GM19240 (cell line): ENCODE data around the gene SOX14.

Experiments used
- DNase-seq: peaks from one replicate; pipeline ENCODE4 v3.0.0; 2011; ENCODE audit warnings: low spot score; ENCODE audit not compliant: insufficient read length

Gene SOX14

DNA sequence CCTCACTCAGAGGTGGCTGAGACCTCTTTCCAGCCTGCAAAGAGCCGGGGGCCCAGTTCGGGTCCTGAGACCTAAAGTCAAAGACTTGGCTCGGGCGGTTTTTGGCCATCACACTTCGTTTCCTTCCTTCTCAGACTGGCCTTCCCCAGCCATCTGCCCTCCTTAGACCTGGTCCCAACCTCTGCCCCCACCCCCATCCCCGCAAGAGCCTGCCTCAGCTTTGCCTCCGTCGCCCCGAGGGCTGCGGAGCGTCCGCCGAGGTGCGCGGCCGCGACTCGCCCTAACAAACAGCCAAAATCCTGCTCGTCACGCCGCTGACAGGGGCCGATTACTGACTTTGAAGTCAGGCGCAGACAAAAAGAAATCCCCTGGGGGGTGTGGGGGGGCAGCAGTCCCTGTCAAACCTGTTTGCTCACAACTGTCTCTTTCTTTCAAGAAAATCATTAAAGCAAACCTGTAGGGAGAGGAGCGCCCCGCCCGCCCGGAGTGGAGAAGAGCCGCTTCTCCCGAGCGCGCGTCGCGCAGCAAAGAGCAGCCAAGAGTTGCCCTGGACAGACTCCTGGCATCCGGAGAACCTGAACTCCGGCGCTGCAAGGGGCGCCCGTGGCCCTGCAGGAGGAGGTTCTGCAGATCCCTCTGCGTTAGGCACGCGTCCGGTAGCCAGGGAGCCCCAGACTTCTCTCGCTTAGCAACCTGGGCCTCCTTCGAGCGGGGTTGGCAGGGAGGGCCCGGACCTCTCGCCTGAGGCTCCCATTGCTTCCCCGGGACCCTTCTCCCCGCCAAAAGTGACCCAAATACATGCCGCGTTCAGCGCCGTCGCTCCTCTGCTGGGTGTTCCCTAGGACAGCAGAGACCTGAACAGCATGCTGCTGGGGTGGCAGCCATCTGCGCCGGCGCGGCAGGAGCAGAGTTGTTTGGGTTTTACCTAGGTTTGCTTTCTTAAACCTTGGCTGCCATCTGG is 4.5 kb downstream of the SOX14 start:
- no peak for DNase-seq

DNA sequence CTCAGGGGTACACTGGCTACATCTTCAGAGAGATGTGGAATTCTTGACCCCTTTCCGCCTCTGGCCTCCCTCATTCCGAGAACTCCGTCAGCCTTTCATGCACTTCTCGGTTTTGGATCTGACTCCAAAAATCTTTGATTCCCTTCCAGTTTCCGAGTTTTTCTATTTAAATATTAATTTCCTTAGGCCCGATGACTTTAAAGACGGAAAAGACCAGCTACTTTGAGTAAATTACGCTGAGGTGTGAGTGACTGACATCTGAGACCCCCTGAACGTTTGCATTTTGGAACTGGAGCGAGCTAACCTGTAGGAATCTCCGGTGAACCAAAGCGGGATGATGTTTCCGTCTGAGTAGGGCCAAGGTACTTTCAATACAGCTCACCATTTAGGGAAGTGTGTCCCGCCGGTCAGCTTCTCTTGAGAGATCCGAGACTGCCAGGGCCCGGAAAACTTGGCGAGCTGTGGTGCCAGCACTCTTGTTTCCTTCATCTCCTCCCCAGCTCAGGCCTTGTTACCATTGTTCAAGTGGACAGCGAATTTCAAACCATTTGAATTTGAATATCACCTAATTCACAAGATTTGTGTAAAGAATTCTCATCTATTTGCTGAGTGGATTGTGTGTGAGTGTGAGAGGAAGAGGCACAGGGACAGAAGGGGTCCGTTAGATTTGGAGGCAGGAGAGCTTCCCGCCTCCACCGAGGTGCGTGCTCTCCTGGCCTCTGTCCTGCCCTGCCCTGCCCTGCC is 5.4 kb downstream of the SOX14 start:
- no peak for DNase-seq

DNA sequence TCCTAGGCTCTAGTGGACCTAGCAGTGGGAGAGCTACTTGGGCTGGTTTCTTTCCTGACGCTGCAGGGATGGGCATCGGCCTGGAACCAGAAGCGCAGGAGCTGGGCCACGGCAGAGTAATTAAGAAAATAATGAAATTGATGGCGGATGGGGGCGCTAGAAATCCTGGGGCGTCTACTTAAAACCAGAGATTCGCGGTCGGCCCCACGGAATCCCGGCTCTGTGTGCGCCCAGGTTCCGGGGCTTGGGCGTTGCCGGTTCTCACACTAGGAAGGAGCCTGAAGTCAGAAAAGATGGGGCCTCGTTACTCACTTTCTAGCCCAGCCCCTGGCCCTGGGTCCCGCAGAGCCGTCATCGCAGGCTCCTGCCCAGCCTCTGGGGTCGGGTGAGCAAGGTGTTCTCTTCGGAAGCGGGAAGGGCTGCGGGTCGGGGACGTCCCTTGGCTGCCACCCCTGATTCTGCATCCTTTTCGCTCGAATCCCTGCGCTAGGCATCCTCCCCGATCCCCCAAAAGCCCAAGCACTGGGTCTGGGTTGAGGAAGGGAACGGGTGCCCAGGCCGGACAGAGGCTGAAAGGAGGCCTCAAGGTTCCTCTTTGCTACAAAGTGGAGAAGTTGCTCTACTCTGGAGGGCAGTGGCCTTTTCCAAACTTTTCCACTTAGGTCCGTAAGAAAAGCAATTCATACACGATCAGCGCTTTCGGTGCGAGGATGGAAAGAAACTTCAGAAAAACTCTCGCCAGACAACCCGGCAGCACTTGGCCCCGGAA is 6.1 kb downstream of the SOX14 start:
- no peak for DNase-seq

DNA sequence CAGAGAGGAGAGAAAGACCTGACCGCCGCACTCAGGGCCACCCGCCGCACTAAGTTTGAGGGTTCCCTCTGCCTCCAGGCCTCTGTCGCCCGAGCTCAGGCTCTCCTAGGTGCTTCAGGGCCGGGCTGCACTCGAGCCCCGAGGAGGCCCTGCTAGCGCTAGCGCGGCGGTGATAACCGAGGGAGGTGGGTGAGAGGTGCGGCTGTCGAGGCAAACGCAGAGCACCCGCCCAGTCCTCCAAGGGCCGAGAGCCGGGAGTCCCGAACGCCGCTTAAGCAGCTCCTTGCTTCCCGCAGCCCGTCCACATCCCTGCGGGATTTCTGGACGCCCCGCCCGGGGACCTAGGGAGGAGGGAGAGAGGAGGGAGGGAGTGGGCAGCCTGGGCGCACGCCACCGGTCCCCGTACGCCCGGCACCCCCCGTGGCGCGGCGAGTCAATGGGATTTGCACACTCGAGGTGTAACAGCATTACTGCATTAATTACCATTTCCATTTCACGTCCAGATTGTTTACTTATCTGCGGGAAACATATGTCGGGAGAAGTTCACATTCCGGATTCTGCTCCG is 6.8 kb downstream of the SOX14 start:
- DNase-seq: no peak

DNA sequence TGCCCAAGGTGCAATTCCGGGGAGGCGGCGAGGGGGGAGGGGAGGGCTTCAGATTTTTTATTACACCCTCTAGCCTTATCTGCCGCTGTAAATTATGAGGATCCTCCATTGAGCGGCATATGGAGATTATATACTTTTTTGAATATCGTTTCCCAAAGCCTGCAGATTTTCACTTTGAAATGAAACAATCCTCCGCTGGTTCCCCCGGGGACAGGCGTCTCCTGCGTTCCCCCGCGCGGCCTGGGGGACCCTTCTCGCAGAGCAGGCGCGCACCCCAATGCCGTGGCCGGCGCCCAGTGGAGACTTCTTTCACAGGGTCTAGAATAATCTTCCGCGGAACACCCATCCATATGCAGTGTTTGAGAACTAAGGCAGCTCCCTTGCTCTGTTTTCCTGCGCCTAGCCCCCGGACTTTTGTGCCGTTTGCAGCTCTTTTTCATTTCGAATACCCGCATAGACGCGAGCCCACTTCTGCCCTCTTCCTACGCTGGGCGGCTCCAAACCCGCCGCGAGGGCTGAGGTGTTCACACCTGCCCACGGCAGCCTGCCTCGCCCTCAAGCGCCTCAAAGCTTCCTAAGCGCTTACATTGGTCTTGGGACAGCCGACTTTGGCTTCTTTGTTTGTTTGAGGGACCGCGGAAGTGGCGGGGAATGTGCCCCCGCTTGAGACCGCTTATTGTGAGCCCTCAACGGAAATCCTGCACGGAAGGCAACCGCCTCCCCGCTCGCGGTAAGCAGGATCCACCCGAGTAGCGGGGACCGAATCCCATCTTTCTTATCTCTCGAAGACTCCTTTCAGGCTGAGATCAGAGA is 7.5 kb downstream of the SOX14 start:
- no peak for DNase-seq

DNA sequence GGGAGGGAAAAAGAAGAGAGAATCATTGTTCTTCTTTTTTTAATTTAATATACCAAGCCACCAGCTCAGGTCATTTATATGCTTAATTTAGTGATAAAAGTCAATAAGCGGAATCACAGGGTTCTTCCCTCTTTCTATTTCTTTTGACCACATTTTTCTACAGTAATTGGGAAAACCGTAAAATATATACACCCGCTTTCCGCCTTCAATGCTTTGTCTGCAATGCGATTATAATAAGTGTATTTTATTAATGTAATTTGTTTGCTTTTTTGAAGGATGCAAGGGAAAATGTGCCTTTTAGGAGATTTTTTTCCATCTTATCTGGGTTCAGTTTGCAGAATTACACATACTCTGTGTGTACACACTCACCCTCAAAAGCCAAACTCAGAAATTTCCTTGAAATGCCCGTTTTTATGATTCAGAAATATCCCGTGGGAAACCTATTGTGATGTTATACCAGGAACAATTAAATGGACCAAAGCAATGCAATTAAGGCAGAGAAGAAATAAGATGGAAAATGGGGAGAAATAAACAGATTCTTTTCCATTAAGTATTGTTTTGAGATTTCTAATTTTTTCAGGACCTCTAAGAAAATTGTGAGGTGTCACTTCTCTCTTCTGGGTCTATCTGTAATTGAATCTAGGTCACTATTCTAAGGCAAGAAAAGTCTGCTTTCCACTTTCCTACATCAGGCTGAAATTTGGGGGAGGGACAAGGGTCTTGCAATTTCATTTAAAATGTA is 8.3 kb downstream of the SOX14 start:
- DNase-seq: no peak

DNA sequence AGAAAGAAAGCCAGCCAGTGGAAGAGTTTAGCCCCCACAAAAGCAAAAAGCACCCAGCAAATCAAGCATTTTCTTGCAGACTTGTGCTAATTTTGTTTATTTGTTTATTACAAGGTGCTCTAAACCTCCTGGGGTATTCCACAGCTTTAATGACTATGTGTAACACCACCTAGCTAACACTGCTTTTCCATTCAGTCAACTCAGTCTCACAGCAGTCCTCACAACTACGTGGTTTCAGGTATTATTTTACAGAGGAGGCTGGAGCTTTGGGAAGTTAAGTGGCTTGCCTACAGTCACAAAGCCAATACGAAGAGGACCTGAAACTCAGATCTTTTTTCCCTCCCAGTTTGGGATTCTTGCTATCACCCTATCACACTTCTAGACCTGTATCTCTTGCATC is 14.8 kb downstream of the SOX14 start:
- no peak for DNase-seq

DNA sequence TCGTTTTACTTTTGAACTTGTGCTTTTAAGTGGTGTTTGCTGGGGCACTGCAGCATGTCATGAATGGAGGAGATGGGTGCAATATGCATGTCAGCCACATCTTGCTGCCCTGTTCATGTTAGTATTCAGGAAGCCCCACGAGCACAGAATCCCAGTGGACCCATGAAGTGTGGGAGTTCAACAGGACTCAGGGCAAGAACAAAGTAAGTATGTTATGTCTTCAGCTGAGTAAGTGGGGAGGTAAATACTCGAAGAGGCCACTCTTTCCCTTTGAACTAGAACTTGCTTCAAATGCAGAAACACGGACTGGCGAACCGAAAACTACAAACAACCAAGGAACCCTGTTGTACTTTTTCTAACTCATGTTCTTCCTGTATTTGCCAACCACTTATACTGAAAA is 23.4 kb downstream of the SOX14 start:
- DNase-seq: no peak

DNA sequence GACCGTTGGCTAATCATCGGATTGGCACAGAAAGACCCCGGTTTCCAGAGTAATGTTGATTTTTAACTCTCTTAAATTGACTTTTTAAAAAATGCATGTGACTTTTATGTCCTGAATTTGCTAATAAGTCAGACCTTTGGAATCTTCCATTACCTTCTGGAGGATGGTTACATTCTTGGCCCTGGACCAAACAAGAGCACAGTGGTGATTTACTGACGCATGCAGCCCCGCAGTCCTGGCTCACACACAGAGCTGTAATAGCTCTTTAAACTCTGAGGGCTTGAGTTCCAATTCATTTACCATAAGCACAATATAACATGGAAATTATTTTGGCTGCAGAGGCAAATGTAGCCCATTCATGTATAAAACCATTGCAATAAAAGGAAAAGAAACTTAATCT is 25.1 kb downstream of the SOX14 start:
- DNase-seq: no peak

DNA sequence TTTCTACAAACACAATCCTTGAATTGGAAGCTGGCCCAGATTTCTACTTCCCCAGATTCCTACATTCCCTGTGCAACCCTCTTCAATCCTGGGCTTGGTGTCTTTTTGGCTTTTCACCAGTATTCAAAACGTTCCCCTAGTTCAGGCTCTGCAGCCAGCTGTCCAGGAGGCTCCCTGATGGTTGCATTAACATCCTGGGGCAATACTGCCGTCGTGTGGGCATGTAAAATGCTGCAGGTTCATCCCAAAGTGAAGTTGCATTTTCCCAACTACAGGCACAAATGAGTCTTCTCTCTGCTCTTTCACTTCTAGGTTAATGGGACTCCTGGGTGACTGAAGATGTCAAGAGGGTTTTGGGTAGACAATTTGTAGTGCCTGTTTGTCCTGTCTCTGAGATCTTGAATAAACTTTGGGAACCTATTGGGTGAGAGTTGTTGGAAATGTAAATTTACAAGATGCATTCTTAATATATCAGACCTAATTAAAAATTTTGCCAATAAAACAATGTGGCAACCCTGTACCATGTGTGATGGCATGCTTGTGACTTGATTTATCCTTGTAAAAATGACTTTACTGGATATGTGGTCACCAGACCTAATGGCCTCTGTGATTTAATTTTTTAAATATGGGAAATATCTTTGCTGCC is 28.6 kb downstream of the SOX14 start:
- no peak for DNase-seq

DNA sequence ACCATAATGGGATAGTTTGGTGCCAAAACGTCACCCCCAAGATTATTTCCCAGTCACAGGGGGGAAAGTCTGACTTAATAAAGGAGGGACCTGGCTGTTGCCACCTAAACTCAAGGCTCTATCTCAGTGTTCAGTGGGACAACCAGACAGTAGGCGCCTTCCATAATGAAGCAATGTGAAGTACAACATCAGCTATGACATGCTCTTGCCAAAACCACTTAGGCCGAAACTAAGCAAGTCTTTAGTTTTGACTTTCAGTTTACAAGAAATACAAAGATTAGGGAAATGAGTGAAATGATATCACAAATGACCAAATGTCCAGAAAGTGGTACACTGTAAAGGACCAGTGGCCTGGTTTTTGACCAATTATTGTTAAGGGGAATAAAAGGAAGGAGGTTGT is 32.9 kb downstream of the SOX14 start:
- DNase-seq: no peak

DNA sequence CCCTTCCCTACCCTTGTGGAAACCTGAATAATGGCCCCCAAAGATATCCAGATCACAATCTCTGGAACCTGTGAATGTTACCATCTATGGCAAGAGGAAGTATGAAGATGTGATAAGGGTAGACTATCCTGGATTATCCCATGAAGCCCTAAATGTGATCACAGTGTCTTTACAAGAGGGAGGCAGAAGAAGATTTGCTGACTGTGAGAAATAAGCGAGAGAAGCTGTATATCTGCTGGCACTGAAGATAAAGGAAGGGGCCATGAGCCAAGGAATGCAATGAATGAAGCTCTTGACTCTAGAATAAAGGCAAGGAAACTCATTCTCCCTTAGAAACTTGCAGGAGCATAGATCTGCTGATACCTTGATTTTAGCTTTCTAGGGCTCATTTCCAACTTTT is 39.1 kb downstream of the SOX14 start:
- no peak for DNase-seq

DNA sequence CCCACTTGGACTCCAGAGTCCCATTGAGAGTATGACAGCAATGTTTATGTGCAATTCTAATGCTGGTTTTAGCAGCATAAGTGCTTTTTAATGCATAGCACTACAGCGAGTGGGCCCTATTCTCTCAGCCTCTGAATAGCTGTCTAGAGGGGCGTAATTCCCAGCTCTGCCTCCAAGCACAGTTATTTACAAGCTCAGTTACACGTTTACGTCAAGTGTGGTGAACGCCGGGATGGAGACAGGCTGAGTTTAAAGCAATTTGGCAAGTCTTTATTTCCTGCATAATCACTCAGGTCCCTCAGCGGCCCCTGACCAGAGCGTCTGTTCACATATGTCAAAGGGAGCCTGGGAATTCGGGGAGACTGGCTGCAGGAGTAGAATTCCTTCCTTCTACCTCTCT is 43.9 kb downstream of the SOX14 start:
- DNase-seq: no peak

DNA sequence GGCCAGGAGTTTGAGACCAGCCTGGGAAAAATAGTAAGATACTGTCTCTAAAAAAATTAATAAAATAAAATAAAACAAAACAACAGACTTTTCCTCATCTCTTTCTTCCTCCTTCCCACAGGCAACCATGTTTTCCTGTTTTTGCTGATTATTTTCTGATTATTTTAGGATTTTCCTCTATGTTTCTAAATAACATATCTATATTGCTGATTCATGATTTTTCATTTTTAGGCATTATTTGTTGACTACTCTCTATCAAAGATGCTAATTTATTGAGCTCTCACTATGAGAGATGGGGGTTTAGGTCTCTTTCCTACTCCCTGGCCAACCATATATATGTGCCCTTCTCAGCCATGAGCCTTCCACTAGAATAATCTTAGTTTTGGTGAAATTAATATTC is 45.4 kb downstream of the SOX14 start:
- no peak for DNase-seq

DNA sequence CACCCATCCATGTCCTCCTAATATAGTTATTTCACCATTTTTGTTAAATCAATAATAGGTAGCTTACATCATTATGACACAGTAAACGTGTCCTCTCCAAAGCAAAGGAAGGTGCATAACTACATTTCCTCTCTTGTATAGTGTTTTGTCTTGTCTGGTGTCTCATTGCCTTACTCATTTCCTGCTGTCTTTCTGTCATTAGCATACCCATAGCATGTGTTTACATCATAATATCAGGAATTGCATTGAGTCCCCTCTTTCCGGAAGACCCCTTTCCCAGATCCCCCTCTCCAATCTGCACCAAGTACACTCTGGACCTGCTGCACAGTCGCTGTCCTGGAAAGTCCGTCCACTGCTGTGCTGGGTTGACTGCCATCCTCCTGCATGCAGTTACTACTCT is 47.9 kb downstream of the SOX14 start:
- no peak for DNase-seq

DNA sequence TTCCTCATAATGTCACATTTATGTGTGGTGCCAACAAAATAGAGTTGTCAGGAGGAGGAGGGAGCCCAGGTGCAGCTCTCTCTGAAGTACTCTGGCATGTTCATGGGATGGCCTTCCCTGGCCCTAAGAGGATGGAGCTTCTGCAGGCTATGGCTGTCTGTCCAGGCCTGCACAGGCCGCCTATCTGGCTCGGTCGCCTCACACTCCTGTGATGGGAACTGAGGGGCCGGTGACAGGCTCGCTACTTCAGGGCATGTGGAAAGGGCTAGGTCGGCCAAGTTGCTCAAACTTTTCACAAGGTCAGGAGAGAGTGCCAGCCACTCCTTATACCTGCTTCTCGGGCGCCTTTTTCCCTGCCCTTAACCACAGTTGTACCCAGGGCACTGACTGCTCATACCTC is 51.1 kb downstream of the SOX14 start:
- no peak for DNase-seq
